Chondrocyte (in vitro differentiated cells): ENCODE data around the gene RBM33. TPM values are rescaled to one million over a fixed set of nuclear protein-coding genes. Genes with fewer than 3 reads are reported as not detected.
A peak's percentile ranks its signal among the peaks of the same experiment; 100 is the strongest.

ENCODE experiments used
- DNase-seq: peaks from one replicate; pipeline ENCODE4 v3.0.0; 2021; ENCODE audit warnings: mixed read lengths, low spot score
- H3K27ac Mint-ChIP-seq: one replicate; pipeline ENCODE4 v1.8.0; 2021; ENCODE audit warnings: mild to moderate bottlenecking, moderate library complexity, mixed read lengths; ENCODE audit not compliant: unreplicated experiment
- H3K27me3 Mint-ChIP-seq: 2 replicates; pipeline ENCODE4 v1.8.0; 2021; ENCODE audit warnings: low read depth, mixed read lengths
- H3K36me3 Mint-ChIP-seq: 2 replicates; pipeline ENCODE4 v1.8.0; 2021; ENCODE audit warnings: low read depth, mixed read lengths
- H3K4me1 Mint-ChIP-seq: 2 replicates; pipeline ENCODE4 v1.8.0; 2021; ENCODE audit warnings: low read depth, mild to moderate bottlenecking, mixed read lengths
- H3K4me3 Mint-ChIP-seq: one replicate; pipeline ENCODE4 v1.8.0; 2021; ENCODE audit warnings: mild to moderate bottlenecking, moderate library complexity, mixed read lengths; ENCODE audit not compliant: unreplicated experiment
- H3K9me3 Mint-ChIP-seq: 2 replicates; pipeline ENCODE4 v1.8.0; 2021; ENCODE audit warnings: low read depth, mixed read lengths
- total RNA-seq: library from RNA; stranded (reverse); gene quantifications from 3 replicates; pipeline ENCODE4 v1.2.1, GENCODE V29; 2021
- TF ChIP-seq, protein P1 (sequence below): fragments of 200-600 bp; sonication (generic); IDR thresholded peaks from 2 replicates; pipeline ENCODE4 v1.5.0; 2021; ENCODE audit warnings: antibody characterized with exemption, mild to moderate bottlenecking, moderate library complexity

RBM33 gene
- total RNA-seq, 1 donor from 2014 or later, result 43.8 TPM

DNA sequence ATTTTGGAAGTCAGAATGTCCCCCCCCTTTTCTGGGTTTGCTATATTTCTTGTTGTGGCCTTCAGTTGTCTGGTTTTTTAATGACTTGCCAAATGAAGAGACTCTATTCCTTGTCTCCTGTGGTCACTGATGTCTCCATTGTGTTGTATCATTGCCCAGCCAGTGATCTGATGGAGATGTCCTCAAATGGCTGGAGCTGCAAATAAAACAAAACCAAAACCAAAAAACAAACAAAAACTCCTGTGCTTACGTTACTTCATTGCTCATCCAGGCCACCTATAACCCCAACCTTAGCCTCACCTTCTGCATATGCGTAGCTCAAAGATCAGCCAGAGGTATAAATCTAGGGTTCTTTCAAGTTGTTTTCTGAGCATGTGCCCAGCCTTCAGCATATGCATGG is 5.1 kb downstream of the RBM33 start:
- Mint-ChIP-seq H3K27ac (no peak overlapping the region), H3K4me1 (peaks cover 43% of the 10 kb centered on the region), H3K36me3 (peaks cover 17% of the 10 kb centered on the region), H3K27me3 (no peaks in the 10 kb centered on the region), H3K9me3 (peaks cover 18% of the 10 kb centered on the region), H3K4me3 (no peak overlapping the region)
- TF ChIP-seq, protein P1, sequence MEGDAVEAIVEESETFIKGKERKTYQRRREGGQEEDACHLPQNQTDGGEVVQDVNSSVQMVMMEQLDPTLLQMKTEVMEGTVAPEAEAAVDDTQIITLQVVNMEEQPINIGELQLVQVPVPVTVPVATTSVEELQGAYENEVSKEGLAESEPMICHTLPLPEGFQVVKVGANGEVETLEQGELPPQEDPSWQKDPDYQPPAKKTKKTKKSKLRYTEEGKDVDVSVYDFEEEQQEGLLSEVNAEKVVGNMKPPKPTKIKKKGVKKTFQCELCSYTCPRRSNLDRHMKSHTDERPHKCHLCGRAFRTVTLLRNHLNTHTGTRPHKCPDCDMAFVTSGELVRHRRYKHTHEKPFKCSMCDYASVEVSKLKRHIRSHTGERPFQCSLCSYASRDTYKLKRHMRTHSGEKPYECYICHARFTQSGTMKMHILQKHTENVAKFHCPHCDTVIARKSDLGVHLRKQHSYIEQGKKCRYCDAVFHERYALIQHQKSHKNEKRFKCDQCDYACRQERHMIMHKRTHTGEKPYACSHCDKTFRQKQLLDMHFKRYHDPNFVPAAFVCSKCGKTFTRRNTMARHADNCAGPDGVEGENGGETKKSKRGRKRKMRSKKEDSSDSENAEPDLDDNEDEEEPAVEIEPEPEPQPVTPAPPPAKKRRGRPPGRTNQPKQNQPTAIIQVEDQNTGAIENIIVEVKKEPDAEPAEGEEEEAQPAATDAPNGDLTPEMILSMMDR, result no peak
- no peak for DNase-seq

DNA sequence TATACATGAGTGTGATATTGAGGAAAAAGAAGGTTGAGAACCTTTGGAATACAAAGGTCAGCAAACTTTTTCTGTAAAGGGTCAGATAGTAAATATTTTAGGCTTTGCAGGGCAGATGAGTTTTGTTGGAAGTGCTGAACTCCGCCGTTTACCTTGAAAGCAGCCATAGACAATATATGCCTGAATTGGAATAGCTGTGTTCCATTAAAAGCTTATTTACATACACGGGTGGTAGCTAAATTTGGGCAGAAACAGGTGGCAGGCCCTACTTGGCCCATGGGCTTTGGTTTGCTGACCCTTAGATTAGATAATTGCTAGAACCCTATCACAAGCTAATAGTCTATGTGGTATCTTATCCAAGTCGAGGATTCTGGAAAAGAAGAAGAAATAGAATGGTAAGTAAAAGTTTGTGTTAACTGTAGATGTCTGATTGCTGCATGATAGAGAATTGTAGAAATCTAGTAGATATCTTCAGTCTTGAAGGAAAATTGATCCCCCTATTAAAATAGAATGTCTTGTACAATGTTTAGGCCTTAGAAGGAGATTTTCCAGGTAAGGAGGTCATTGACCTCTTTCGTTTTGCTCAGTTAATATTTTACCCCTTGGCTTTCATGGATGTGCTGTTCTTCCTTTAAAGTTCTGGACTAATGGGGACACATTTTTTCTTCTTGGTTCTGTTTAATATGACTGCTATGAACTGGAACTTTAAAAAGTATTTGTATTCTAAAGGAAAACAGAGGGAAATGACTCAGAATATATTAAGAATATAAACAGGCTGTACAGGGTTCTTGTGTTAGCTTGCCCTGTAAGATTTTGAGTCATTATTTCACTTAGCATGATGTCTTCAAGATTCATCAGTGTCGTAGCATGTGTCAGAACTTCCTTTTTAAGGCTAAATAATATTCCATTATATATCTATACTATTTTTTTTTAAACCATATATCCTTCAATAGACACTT is 8.0 kb downstream of the RBM33 start:
- Mint-ChIP-seq H3K9me3 (peaks cover 18% of the 10 kb centered on the region), H3K4me1 (peaks cover 39% of the 10 kb centered on the region), H3K4me3 (no peak overlapping the region), H3K36me3 (peaks cover 15% of the 10 kb centered on the region), H3K27me3 (no peaks in the 10 kb centered on the region), H3K27ac (peak overlapping the region; percentile 33)
- no peak for DNase-seq
- TF ChIP-seq, protein P1, result no peak

DNA sequence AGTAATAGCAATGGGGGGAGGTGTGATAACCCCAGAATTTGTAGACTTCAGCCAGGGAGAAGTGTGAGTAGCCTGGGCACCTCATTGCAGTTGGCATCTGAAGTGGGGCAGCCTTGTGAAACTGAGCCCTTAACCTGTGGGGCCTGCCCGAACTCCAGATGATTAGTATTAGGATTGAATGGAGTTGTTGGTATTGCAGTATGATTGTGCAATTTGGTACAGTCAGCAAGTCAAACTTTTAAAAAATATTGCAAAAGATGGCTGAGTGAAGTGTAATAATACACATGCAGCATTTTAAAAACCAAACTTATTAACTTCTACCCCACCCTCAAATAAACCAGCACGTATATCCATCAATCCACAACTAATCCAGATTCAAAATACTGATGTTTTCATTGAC is 9.3 kb downstream of the RBM33 start:
- Mint-ChIP-seq H3K27ac (peak overlapping the region; percentile 85), H3K4me3 (no peak overlapping the region), H3K36me3 (peaks cover 8% of the 10 kb centered on the region), H3K9me3 (peaks cover 9% of the 10 kb centered on the region), H3K4me1 (peaks cover 39% of the 10 kb centered on the region), H3K27me3 (no peaks in the 10 kb centered on the region)
- TF ChIP-seq, protein P1, result no peak
- DNase-seq, result no peak

DNA sequence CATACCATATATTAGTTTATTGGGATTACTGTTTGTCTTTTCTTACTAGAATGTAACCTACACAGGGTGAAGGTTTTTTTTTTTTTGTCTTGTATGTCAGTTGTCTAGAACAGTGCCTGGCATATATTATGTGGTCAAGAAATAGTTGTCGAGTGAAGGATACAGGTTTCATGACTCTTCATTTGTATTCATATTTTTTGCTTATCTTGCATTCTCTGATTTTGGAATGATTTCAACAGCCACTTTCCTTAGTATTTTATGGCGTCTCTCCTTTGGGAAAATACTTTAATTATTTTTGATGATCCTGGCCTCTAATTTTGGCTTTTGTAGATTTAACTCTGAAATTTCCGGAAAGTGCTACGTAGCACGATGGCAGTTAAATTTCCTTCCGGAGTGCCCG is 12.4 kb downstream of the RBM33 start:
- H3K27ac Mint-ChIP-seq, result no peak overlapping the region
- no peaks in the 10 kb centered on the region for H3K27me3 Mint-ChIP-seq
- no peak overlapping the region for H3K4me3 Mint-ChIP-seq
- TF ChIP-seq, protein P1, result no peak
- peaks cover 43% of the 10 kb centered on the region for H3K4me1 Mint-ChIP-seq
- H3K36me3 Mint-ChIP-seq, result peaks cover 3% of the 10 kb centered on the region
- peaks cover 7% of the 10 kb centered on the region for H3K9me3 Mint-ChIP-seq
- DNase-seq, result no peak

DNA sequence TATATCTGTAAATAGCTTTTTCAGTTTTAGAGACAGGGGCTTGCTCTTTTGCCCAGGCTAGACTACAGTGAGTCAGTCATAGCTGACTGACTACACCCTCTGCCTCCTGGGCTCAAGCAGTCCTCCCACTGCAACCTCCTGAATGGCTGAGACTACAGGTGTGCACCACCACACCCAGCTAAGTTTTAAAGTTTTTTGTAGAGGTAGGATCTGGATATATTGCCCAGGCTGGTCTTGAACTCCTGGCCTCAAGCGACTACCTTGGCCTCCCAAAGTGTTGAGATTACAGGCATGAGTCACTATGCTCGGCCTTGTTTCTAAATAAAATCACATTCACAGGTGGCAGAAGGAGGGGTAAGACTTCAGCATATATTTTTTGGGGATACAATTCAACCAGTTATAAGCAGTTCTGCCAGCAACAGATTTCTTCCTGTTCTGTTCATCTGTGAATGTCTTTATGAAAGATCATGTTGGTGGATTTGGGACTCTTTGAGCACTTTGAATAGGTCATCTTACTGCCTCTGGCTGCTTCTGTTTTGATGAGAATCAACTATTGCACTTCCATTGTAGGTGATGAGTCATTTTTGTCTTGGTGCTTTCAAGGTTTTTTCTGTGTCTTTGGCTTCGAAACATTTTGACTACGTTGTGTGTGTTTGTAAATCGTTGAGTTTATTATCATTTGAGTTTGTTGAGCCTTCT is 15.7 kb downstream of the RBM33 start:
- Mint-ChIP-seq H3K36me3 (peaks cover 3% of the 10 kb centered on the region), H3K27ac (no peak overlapping the region)
- no peak for DNase-seq

More for the DNA sequence above, 15.7 kb downstream of the RBM33 start:
- no peaks in the 10 kb centered on the region for H3K27me3 Mint-ChIP-seq
- peaks cover 49% of the 10 kb centered on the region for H3K4me1 Mint-ChIP-seq
- peaks cover 7% of the 10 kb centered on the region for H3K9me3 Mint-ChIP-seq
- H3K4me3 Mint-ChIP-seq, result no peak overlapping the region
- TF ChIP-seq, protein P1, result no peak
